Kidney (tissue), 14 donors: ENCODE measurements around the gene SHPK. TPM values are rescaled to one million over a fixed set of nuclear protein-coding genes. Genes with fewer than 3 reads are reported as not detected.
A peak's percentile ranks its signal among the peaks of the same experiment; 100 is the strongest.

Source experiments
- DNase-seq, 5 donors: peaks; one replicate each; pipeline ENCODE4 v3.0.0-alpha.2; 2013 to 2020
- FAIRE-seq: peaks from 2 replicates; lab custom pipeline; 2012; peaks lifted over from hg19 to GRCh38; lab: Jason Lieb, UNC
- H3K27ac ChIP-seq, 2 donors: one replicate each; pipeline ENCODE4 v1.7.0; 2013; ENCODE audit warnings: low read depth in 2 of 2, low read length in 2 of 2, inconsistent platforms in 1 of 2
- H3K27me3 ChIP-seq: one replicate; pipeline ENCODE4 v1.7.1; 2013; ENCODE audit warnings: low read length, inconsistent platforms; ENCODE audit not compliant: control insufficient read depth, insufficient read depth
- H3K36me3 ChIP-seq, 3 donors: one replicate each; pipeline versions ENCODE4 v1.7.0 to v1.7.1; 2013; ENCODE audit warnings: low read length in 3 of 3, control low read depth in 1 of 3, inconsistent platforms in 1 of 3; ENCODE audit not compliant: insufficient read depth in 3 of 3, control insufficient read depth in 2 of 3
- H3K4me1 ChIP-seq, 3 donors: one replicate each; pipeline versions ENCODE4 v1.7.0 to v1.7.1; 2013; ENCODE audit warnings: low read length in 3 of 3, inconsistent platforms in 1 of 3, low read depth in 1 of 3; ENCODE audit not compliant: control insufficient read depth in 2 of 3, insufficient read depth in 2 of 3
- H3K4me3 ChIP-seq, 3 donors: one replicate each; pipeline versions ENCODE4 v1.7.0 to v1.8.1; 2013; ENCODE audit warnings: low read length in 3 of 3, control low read depth in 1 of 3, inconsistent platforms in 1 of 3
- H3K9ac ChIP-seq, 3 donors: one replicate each; pipeline versions ENCODE4 v1.7.0 to v1.7.1; 2013; ENCODE audit warnings: low read length in 3 of 3, control low read depth in 1 of 3, inconsistent platforms in 1 of 3
- H3K9me3 ChIP-seq, 3 donors: one replicate each; pipeline versions ENCODE4 v1.7.0 to v1.7.1; 2013; ENCODE audit warnings: low read length in 3 of 3, control low read depth in 1 of 3, inconsistent platforms in 1 of 3; ENCODE audit not compliant: control insufficient read depth in 2 of 3, insufficient read depth in 1 of 3
- intact Hi-C: fragments of 100-400 bp; cut with DNase I; formaldehyde crosslinking; loops from one replicate; pipeline ENCODE4 v1.11.1; 2022
- polyA plus RNA-seq: library from polyadenylated mRNA; stranded (reverse); fragments of 350-450 nt; fragmentation: Illumina TruSeq; extraction: RNeasy Lipid Tissue Mini Kit (QIAGEN cat#74804); gene quantifications from one replicate; pipeline ENCODE4 v1.2.3, GENCODE V29; 2014; ENCODE audit warnings: low read depth, low replicate concordance; ENCODE audit not compliant: insufficient read depth
- total RNA-seq: library from RNA; stranded (reverse); fragmentation: NEBNext Ultra II Directional; extraction: Animal tissue kit (Norgen Biotek cat#: 25700); gene quantifications from one replicate; pipeline ENCODE4 v1.2.1, GENCODE V29; 2021
- TF ChIP-seq, protein P1 (sequence below): IDR thresholded peaks from 3 replicates; pipeline ENCODE4 v1.5.1; 2012; ENCODE audit warnings: mild to moderate bottlenecking, moderate library complexity, borderline replicate concordance; ENCODE audit not compliant: insufficient read depth; ENCODE audit errors: extremely low read depth
- donor health status: control.
- donor health status: control.
- donor health status: control.
- donor health status: control.
- donor health status: control.
- donor health status: DM: yes; HTN: yes; CAD: no.
- donor health status: Normal renal cell carcinoma (clear cell type).

SHPK gene
- total and polyA plus RNA-seq, 2 donors from 2014 or later = 9.2 to 17.5 TPM

DNA sequence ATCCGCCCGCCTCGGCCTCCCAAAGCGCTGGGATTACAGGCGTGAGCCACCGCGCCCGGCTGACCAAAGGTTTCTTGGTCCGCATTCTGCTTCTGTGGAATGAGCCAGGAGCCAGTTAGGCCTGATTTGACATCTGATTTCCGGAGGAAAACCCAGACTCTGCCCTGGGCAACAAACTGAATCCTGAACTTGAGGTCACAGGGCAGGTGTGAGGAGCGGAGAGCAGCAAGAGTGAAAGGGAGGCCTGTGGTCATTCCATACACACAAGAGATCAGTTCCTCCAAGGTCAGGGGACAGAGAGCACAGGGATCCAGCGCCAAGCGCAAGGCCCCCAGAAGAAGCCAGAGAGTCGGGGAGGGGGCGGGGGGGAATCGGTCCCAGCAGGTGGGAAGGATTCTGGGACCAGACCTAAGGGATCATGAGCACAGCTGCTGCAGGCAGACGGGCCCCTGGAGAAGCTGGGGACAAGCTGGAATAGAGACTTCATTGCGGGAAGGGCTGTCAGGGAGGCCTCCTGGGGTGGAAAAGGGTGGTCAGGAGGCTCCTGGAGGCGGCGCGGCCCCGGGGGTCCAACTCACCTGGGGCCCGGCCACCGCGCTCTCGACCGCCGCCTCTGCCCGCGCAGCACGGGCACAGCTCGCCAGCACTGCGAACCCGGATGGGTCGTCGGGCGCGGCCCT lies 436 bp downstream of the SHPK start:
- intact Hi-C loops = no loop called here
- Histone ChIP-seq H3K27me3 (no peaks in the 10 kb centered on the region), H3K27ac (peak overlapping the region; percentile 33 to 88), H3K4me3 (peak overlapping the region; percentile 59 to 87 (median 69)), H3K9ac (peak overlapping the region; percentile 50 to 84 (median 53)), H3K4me1 (peaks cover 0 to 14% (median 3%) of the 10 kb centered on the region in 3 donors), H3K9me3 (no peaks in the 10 kb centered on the region), H3K36me3 (peaks cover 2 to 4% (median 4%) of the 10 kb centered on the region in 3 donors)
- no peak for FAIRE-seq
- TF ChIP-seq, protein P1, sequence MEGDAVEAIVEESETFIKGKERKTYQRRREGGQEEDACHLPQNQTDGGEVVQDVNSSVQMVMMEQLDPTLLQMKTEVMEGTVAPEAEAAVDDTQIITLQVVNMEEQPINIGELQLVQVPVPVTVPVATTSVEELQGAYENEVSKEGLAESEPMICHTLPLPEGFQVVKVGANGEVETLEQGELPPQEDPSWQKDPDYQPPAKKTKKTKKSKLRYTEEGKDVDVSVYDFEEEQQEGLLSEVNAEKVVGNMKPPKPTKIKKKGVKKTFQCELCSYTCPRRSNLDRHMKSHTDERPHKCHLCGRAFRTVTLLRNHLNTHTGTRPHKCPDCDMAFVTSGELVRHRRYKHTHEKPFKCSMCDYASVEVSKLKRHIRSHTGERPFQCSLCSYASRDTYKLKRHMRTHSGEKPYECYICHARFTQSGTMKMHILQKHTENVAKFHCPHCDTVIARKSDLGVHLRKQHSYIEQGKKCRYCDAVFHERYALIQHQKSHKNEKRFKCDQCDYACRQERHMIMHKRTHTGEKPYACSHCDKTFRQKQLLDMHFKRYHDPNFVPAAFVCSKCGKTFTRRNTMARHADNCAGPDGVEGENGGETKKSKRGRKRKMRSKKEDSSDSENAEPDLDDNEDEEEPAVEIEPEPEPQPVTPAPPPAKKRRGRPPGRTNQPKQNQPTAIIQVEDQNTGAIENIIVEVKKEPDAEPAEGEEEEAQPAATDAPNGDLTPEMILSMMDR = no peak
- DNase-seq = peak in 4 of 5 donors; percentile 54 to 75 (median 71)

DNA sequence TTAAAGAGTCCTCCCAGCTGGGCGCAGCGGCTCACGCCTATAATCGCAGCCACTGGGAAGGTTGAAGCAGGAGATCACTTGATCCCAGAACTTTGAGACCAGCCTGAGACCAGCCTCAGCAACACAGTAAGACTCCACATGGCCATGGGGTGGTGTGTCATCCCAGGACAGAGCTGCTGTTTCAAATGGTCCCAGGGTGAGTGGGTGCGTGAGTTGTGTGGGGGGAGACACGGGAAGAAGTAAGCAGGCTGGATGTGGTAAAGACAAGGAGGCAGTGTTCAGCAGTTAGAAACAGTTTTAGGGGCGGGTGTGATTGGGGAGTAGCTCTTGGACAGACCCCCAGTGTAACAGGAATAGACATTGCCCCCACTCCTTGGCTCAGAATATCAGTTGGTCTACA lies 3.8 kb downstream of the SHPK start:
- TF ChIP-seq, protein P1 = no peak
- no peak for FAIRE-seq
- intact Hi-C loops = no loop called here

DNA sequence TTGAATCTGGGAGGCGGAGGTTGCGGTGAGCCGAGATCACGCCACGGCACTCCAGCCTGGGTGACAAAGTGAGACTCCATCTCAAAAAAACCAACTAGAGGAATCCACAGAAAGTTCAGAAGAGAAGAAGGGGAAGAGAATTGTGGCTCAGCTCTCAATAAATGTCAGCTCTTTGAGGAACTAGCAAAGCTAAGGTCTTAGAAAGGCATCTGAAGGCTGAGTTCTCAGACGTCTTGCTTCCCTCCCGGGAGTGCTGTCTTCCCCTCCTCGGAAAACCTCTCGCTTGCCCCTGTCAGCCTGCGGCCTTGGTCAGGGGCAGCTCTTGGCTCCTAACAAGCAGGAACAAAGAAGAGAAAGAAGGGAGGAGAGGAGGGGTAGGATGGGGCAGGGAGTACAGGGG lies 5.3 kb downstream of the SHPK start:
- intact Hi-C loops = no loop called here
- no peak for FAIRE-seq
- H3K27me3 ChIP-seq = no peaks in the 10 kb centered on the region
- no peak overlapping the region for H3K4me3 ChIP-seq
- no peak for DNase-seq
- H3K9me3 ChIP-seq = no peaks in the 10 kb centered on the region
- no peak overlapping the region for H3K27ac ChIP-seq
- H3K4me1 ChIP-seq = peaks cover 0 to 2% (median 0%) of the 10 kb centered on the region in 3 donors
- H3K36me3 ChIP-seq = peaks cover 2 to 20% (median 15%) of the 10 kb centered on the region in 3 donors
- H3K9ac ChIP-seq = no peak overlapping the region
- TF ChIP-seq, protein P1 = no peak

More for the DNA sequence above, 3.8 kb downstream of the SHPK start:
- H3K4me1 ChIP-seq = peaks cover 0 to 5% (median 0%) of the 10 kb centered on the region in 3 donors
- H3K9me3 ChIP-seq = no peaks in the 10 kb centered on the region
- no peak overlapping the region for H3K9ac ChIP-seq
- H3K4me3 ChIP-seq = no peak overlapping the region
- no peak for DNase-seq
- no peak overlapping the region for H3K27ac ChIP-seq
- H3K27me3 ChIP-seq = no peaks in the 10 kb centered on the region
- H3K36me3 ChIP-seq = peaks cover 2 to 15% (median 14%) of the 10 kb centered on the region in 3 donors
